Osteoblast (primary cell): ENCODE data around the gene GSTM3. TPM values are rescaled to one million over a fixed set of nuclear protein-coding genes. Genes with fewer than 3 reads are reported as not detected.

Source experiments
- DNase-seq: peaks from one replicate; pipeline ENCODE4 v3.0.0; 2011; ENCODE audit warnings: low spot score, mixed read lengths; ENCODE audit not compliant: insufficient read length; ENCODE audit errors: missing footprints
- H2AFZ ChIP-seq: 2 replicates; pipeline ENCODE4 v1.6.0; 2011; ENCODE audit warnings: mild to moderate bottlenecking, low read length
- H3K27ac ChIP-seq: 2 replicates; pipeline ENCODE4 v1.5.1; 2011; ENCODE audit warnings: mild to moderate bottlenecking, low read depth, low read length, moderate library complexity
- H3K27me3 ChIP-seq: 2 replicates; pipeline ENCODE4 v1.6.0; 2012; ENCODE audit warnings: mild to moderate bottlenecking, control low read depth, inconsistent platforms, low read length, moderate library complexity; ENCODE audit not compliant: insufficient read depth
- H3K36me3 ChIP-seq: 2 replicates; pipeline ENCODE4 v1.5.1; 2011; ENCODE audit warnings: mild to moderate bottlenecking, low read length, control low read depth, moderate library complexity; ENCODE audit not compliant: insufficient read depth
- H3K4me1 ChIP-seq: 2 replicates; pipeline ENCODE4 v1.5.1; 2011; ENCODE audit warnings: mild to moderate bottlenecking, low read length, control low read depth, moderate library complexity; ENCODE audit not compliant: insufficient read depth
- H3K4me2 ChIP-seq: 2 replicates; pipeline ENCODE4 v1.6.0; 2011; ENCODE audit warnings: mild to moderate bottlenecking, low read length; ENCODE audit not compliant: insufficient read depth
- H3K4me3 ChIP-seq: fragments of 200-600 bp; sonication (generic); 3 replicates; pipeline ENCODE4 v1.5.1; 2012; ENCODE audit warnings: mild to moderate bottlenecking, low read length, inconsistent platforms; ENCODE audit not compliant: insufficient read depth
- H3K79me2 ChIP-seq: 2 replicates; pipeline ENCODE4 v1.6.0; 2012; ENCODE audit warnings: mild to moderate bottlenecking, low read length, control low read depth, inconsistent platforms; ENCODE audit not compliant: insufficient read depth
- H3K9me3 ChIP-seq: 2 replicates; pipeline ENCODE4 v1.5.1; 2011; ENCODE audit warnings: low read depth, low read length, control low read depth
- H4K20me1 ChIP-seq: 2 replicates; pipeline ENCODE4 v1.6.0; 2012; ENCODE audit warnings: mild to moderate bottlenecking, low read length, control low read depth; ENCODE audit not compliant: insufficient read depth
- CTCF ChIP-seq: IDR thresholded peaks from 2 replicates; pipeline ENCODE4 v1.5.1; 2011; ENCODE audit warnings: mild to moderate bottlenecking, low read depth, low read length, moderate library complexity; ENCODE audit errors: extremely low read depth
- total RNA-seq: library from RNA; depleted of rRNA; stranded (reverse); fragments of >200 nt; gene quantifications from 2 replicates; pipeline ENCODE4 v1.2.3, GENCODE V29; 2012

The GSTM3 gene
- total RNA-seq, 1 donor = 49.9 TPM

GRCh38 chr1:109764561-109765482, 24.0 kb upstream of the GSTM3 start:
- DNase-seq = peak; percentile 62
- Histone ChIP-seq H3K27ac (no peak overlapping the region), H3K4me3 (no peak overlapping the region), H3K4me2 (no peak overlapping the region), H3K36me3 (no peaks in the 10 kb centered on the region), H3K9me3 (no peaks in the 10 kb centered on the region), H4K20me1 (no peaks in the 10 kb centered on the region), H3K79me2 (no peaks in the 10 kb centered on the region), H3K4me1 (peaks cover 5% of the 10 kb centered on the region), H3K27me3 (peaks cover 2% of the 10 kb centered on the region), H2AFZ (no peak overlapping the region)
- no peak for TF ChIP-seq CTCF

- peak; percentile 67 for DNase-seq
- Histone ChIP-seq H4K20me1 (no peaks in the 10 kb centered on the region), H3K79me2 (no peaks in the 10 kb centered on the region), H3K27me3 (peaks cover 2% of the 10 kb centered on the region), H3K4me1 (no peaks in the 10 kb centered on the region), H3K4me2 (no peak within 1 kb of the TSS), H2AFZ (no peak within 1 kb of the TSS), H3K4me3 (no peak within 1 kb of the TSS), H3K9me3 (no peaks in the 10 kb centered on the region), H3K27ac (no peak within 1 kb of the TSS), H3K36me3 (no peaks in the 10 kb centered on the region)
- no peak for TF ChIP-seq CTCF
These were observed 23.0 kb upstream of the GSTM3 start, which contains the start of gene EPS8L3 for GRCh38 chr1:109763646-109764415. TSS of gene EPS8L3 (minus strand) at chr1:109763923. CDS start at chr1:109761749, 2,174 bp downstream.

- Histone ChIP-seq H3K4me3 (no peak overlapping the region), H2AFZ (no peak overlapping the region), H3K9me3 (no peaks in the 10 kb centered on the region), H3K27ac (no peak overlapping the region), H3K79me2 (no peaks in the 10 kb centered on the region), H3K4me1 (no peaks in the 10 kb centered on the region), H4K20me1 (no peaks in the 10 kb centered on the region), H3K4me2 (no peak overlapping the region), H3K36me3 (no peaks in the 10 kb centered on the region), H3K27me3 (peaks cover 2% of the 10 kb centered on the region)
- DNase-seq = peak; percentile 95
- no peak for TF ChIP-seq CTCF
These were observed 22.2 kb upstream of the GSTM3 start for GRCh38 chr1:109762821-109763645.
